HepG2 (cell line): Measurements from ENCODE around the gene DNASE1. TPM values are rescaled to one million over a fixed set of nuclear protein-coding genes. Genes with fewer than 3 reads are reported as not detected.

Source experiments
- ATF5 ChIP-seq: sonication (generic); formaldehyde crosslinking; IDR thresholded peaks from 2 replicates; pipeline ENCODE4 v1.4.0; 2020; ENCODE audit warnings: mild to moderate bottlenecking, low read depth, missing genetic modification reagents
- BRCA1 ChIP-seq: sonication (generic); formaldehyde crosslinking; IDR thresholded peaks from 2 replicates; pipeline ENCODE4 v1.4.0; 2020; ENCODE audit warnings: missing genetic modification reagents
- CBX1 ChIP-seq: IDR thresholded peaks from one replicate; pipeline ENCODE4 v1.6.1; 2016; ENCODE audit warnings: antibody characterized with exemption, low read depth
- GATA4 ChIP-seq: sonication (generic); IDR thresholded peaks from 2 replicates; pipeline ENCODE4 v1.6.1; 2016; ENCODE audit warnings: antibody characterized with exemption, low read depth, borderline replicate concordance
- IRF2 ChIP-seq: IDR thresholded peaks from 2 replicates; pipeline ENCODE4 v1.6.1; 2018; ENCODE audit warnings: missing genetic modification reagents, missing compliant biosample characterization
- MYNN ChIP-seq: sonication (generic); formaldehyde crosslinking; IDR thresholded peaks from 2 replicates; pipeline ENCODE4 v1.4.0; 2020; ENCODE audit warnings: mild to moderate bottlenecking, low read depth, missing genetic modification reagents
- NAIF1 ChIP-seq: sonication (generic); formaldehyde crosslinking; IDR thresholded peaks from 2 replicates; pipeline ENCODE4 v1.5.0; 2020; ENCODE audit warnings: mild to moderate bottlenecking, missing genetic modification reagents, borderline replicate concordance
- WIZ ChIP-seq: sonication (generic); formaldehyde crosslinking; IDR thresholded peaks from 2 replicates; pipeline ENCODE4 v1.5.1; 2020; ENCODE audit warnings: mild to moderate bottlenecking, missing genetic modification reagents
- ZBTB20 ChIP-seq: sonication (generic); formaldehyde crosslinking; IDR thresholded peaks from 2 replicates; pipeline ENCODE4 v1.8.1; 2023; ENCODE audit warnings: missing genetic modification reagents, low read depth, mild to moderate bottlenecking, borderline replicate concordance
- ZBTB4 ChIP-seq: sonication (generic); formaldehyde crosslinking; IDR thresholded peaks from 2 replicates; pipeline ENCODE4 v1.4.0; 2020; ENCODE audit warnings: missing genetic modification reagents, mild to moderate bottlenecking, borderline replicate concordance
- ZHX2 ChIP-seq, 2 experiments: sonication (generic) in 1 of 2; formaldehyde crosslinking in 1 of 2; IDR thresholded peaks; 2 replicates each; pipeline versions ENCODE4 v1.6.1 to v1.9.0; 2014 to 2022; ENCODE audit warnings: antibody characterized with exemption in 1 of 2, borderline replicate concordance in 1 of 2, inconsistent platforms in 1 of 2, low read depth in 1 of 2, missing genetic modification reagents in 1 of 2
- ZNF101 ChIP-seq: sonication (generic); formaldehyde crosslinking; IDR thresholded peaks from 2 replicates; pipeline ENCODE4 v1.4.0; 2020; ENCODE audit warnings: mild to moderate bottlenecking, low read depth, missing genetic modification reagents, borderline replicate concordance
- ZNF225 ChIP-seq: sonication (generic); formaldehyde crosslinking; IDR thresholded peaks from 2 replicates; pipeline ENCODE4 v1.4.0; 2020; ENCODE audit warnings: mild to moderate bottlenecking, missing genetic modification reagents
- ZNF335 ChIP-seq: sonication (generic); formaldehyde crosslinking; IDR thresholded peaks from 2 replicates; pipeline ENCODE4 v1.4.0; 2020; ENCODE audit warnings: missing genetic modification reagents
- ZNF513 ChIP-seq: sonication (generic); formaldehyde crosslinking; conservative IDR thresholded peaks from 2 replicates; pipeline ENCODE4 v1.5.0; 2020; ENCODE audit warnings: missing genetic modification reagents
- ZNF615 ChIP-seq: sonication (generic); formaldehyde crosslinking; IDR thresholded peaks from 2 replicates; pipeline ENCODE4 v1.5.0; 2020; ENCODE audit warnings: mild to moderate bottlenecking, missing genetic modification reagents, borderline replicate concordance
- ZNF670 ChIP-seq: sonication (generic); formaldehyde crosslinking; IDR thresholded peaks from 2 replicates; pipeline ENCODE4 v1.8.0; 2022; ENCODE audit warnings: mild to moderate bottlenecking, missing genetic modification reagents, borderline replicate concordance
- ZNF839 ChIP-seq: sonication (generic); formaldehyde crosslinking; IDR thresholded peaks from 2 replicates; pipeline ENCODE4 v1.4.0; 2020; ENCODE audit warnings: missing genetic modification reagents, mild to moderate bottlenecking, borderline replicate concordance
- ZSCAN30 ChIP-seq: sonication (generic); formaldehyde crosslinking; IDR thresholded peaks from 2 replicates; pipeline ENCODE4 v1.5.0; 2020; ENCODE audit warnings: mild to moderate bottlenecking, missing genetic modification reagents
- polyA plus RNA-seq, 8 experiments: library from polyadenylated mRNA; depleted of rRNA in 3 of 8; stranded (reverse) in 7 of 8; unstranded in 1 of 8; fragments of >200 nt; fragmentation: Illumina TruSeq in 4 of 8; extraction: Trizol in 4 of 8; gene quantifications; 2 replicates each; pipeline versions ENCODE4 v1.2.1 to v1.2.3, GENCODE V29; 2011 to 2016; ENCODE audit warnings: low read depth in 4 of 8, missing spikeins in 1 of 8, mixed read lengths in 1 of 8; ENCODE audit not compliant: insufficient read depth in 1 of 8
- total RNA-seq, 5 experiments: library from RNA; depleted of rRNA; stranded (reverse); fragments of >200 nt; fragmentation: Illumina TruSeq; extraction: Trizol; gene quantifications; 2 replicates each; pipeline ENCODE4 v1.2.3, GENCODE V29; 2016; ENCODE audit warnings: low read depth in 1 of 5

The DNASE1 gene
- total and polyA plus RNA-seq, 2 of the 13 experiments (the other 11 are each of a cell fraction or from before 2014, with no cell fraction given), result 7.1 to 11.1 TPM

GRCh38 chr16:3640207-3640606 lies 14.3 kb upstream of the DNASE1 start (continued):
- no peak for TF ChIP-seq ZHX2 (IDR thresholded peaks at IDR 0.05; ENCODE audit: low read depth)
- TF ChIP-seq ZHX2 (CRISPR knock-in tag; IDR thresholded peaks at IDR 0.05; ENCODE audit: borderline replicate concordance), result no peak
- no peak for TF ChIP-seq ZNF615 (CRISPR knock-in tag)
- no peak for TF ChIP-seq CBX1
- 0 out of 2 replicates have a peak, but pooled peaks have one; percentile 36 for TF ChIP-seq ZBTB20 (CRISPR knock-in tag)
- TF ChIP-seq ZNF101 (CRISPR knock-in tag), result no peak
- TF ChIP-seq MYNN (CRISPR knock-in tag), result no peak
- no peak for TF ChIP-seq ZNF839 (CRISPR knock-in tag)
- TF ChIP-seq IRF2 (CRISPR knock-in tag), result peak; percentile 39; the same call in 1 of the 2 replicates
- TF ChIP-seq BRCA1, result no peak
- no peak for TF ChIP-seq ZSCAN30
- TF ChIP-seq NAIF1 (CRISPR knock-in tag), result no peak
- TF ChIP-seq ZNF225 (CRISPR knock-in tag), result no peak
- no peak for TF ChIP-seq ZNF513
- no peak for TF ChIP-seq WIZ (CRISPR knock-in tag)
- TF ChIP-seq ZNF670, result peak; percentile 37; the same call in 1 of the 2 replicates
- no peak for TF ChIP-seq ZNF335 (CRISPR knock-in tag)
- no peak for TF ChIP-seq ATF5 (CRISPR knock-in tag)
- TF ChIP-seq ZBTB4 (CRISPR knock-in tag), result no peak
- TF ChIP-seq GATA4, result no peak
